Measurements from ENCODE around the gene TUBGCP3. TPM values are rescaled to one million over a fixed set of nuclear protein-coding genes. Genes with fewer than 3 reads are reported as not detected.
A peak's percentile ranks its signal among the peaks of the same experiment; 100 is the strongest.
"Not testable (repeated sequence)": the region's sequence is repeated elsewhere in the genome, so short reads cannot be mapped to it uniquely, and the experiment has no call there.

Gene TUBGCP3
- total RNA-seq, 2 donors from 2014 or later: 9.8 to 14.7 TPM

- Histone ChIP-seq H3K36me3 (peaks cover 23% of the 10 kb centered on the region), H3K4me1 (no peaks in the 10 kb centered on the region), H3K27ac (no peak overlapping the region), H3K4me3 (no peak overlapping the region), H3K9me3 (no peaks in the 10 kb centered on the region), H3K27me3 (no peaks in the 10 kb centered on the region)
- no peak for DNase-seq (ENCODE audit: low spot score)
- peak in 1 of 2 donors; percentile 56 for TF ChIP-seq CTCF (IDR thresholded peaks at IDR 0.05)
Measured at GRCh38 chr13:112510002-112510780, 77.8 kb downstream of the TUBGCP3 start.

GRCh38 chr13:112509190-112509589, 78.8 kb downstream of the TUBGCP3 start:
- Histone ChIP-seq H3K9me3 (no peaks in the 10 kb centered on the region), H3K36me3 (peaks cover 25% of the 10 kb centered on the region), H3K27me3 (no peaks in the 10 kb centered on the region), H3K4me3 (no peak overlapping the region), H3K27ac (no peak overlapping the region), H3K4me1 (no peaks in the 10 kb centered on the region)
- no peak for DNase-seq (ENCODE audit: low spot score)
- no peak for TF ChIP-seq CTCF (IDR thresholded peaks at IDR 0.05)

DNA sequence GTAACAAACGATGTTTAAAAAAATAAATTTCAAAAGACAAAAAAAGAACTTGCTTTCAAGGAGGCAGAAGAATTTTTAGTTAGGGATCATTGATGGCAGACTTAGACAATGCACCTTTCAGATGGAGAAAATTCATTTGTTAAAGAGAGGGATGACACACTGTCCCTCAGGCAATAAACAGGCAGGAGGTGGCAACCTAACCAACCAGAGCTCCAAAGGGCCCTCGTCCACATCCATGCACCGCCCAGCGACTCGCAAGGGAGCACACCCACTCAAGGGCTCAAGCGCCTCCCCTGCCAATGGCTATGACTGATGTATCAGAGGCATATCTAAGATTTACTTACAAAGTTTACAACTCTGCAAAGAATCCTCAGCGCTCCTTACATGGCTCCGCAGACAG, 81.9 kb downstream of the TUBGCP3 start:
- no peaks in the 10 kb centered on the region for H3K4me1 ChIP-seq
- no peak overlapping the region for H3K27ac ChIP-seq
- H3K36me3 ChIP-seq: peaks cover 45% of the 10 kb centered on the region
- no peaks in the 10 kb centered on the region for H3K27me3 ChIP-seq
- H3K4me3 ChIP-seq: no peak overlapping the region
- H3K9me3 ChIP-seq: no peaks in the 10 kb centered on the region
- no peak for DNase-seq (ENCODE audit: low spot score)
- TF ChIP-seq CTCF (IDR thresholded peaks at IDR 0.05): no peak

GRCh38 chr13:112496166-112496565, 91.8 kb downstream of the TUBGCP3 start:
- Histone ChIP-seq H3K36me3 (peaks cover 34% of the 10 kb centered on the region), H3K4me3 (no peak overlapping the region), H3K27me3 (no peaks in the 10 kb centered on the region), H3K9me3 (no peaks in the 10 kb centered on the region), H3K4me1 (no peaks in the 10 kb centered on the region), H3K27ac (no peak overlapping the region)
- TF ChIP-seq CTCF (IDR thresholded peaks at IDR 0.05): no peak
- DNase-seq (ENCODE audit: low spot score): no peak

DNA sequence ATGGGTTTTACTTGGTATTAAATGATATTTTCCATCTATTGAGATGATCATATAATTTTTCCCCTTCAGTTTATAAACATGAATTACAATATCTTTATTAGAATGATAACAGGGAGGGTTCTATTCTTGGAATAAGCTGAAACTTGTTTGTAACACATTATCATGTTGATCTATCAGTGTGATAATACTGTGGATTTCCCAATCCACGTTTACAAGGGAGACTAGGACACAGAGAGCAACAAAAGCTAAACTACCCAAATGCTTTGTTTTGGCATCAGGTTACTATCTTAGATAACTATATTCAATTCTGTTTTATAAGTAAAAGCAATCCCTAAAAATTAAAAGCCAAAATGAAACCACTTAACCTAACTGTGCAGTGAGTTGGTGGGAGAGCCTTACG, 92.5 kb downstream of the TUBGCP3 start:
- H3K36me3 ChIP-seq: peaks cover 30% of the 10 kb centered on the region
- no peaks in the 10 kb centered on the region for H3K9me3 ChIP-seq
- no peak overlapping the region for H3K4me3 ChIP-seq
- no peaks in the 10 kb centered on the region for H3K4me1 ChIP-seq
- DNase-seq (ENCODE audit: low spot score): no peak
- no peak for TF ChIP-seq CTCF (IDR thresholded peaks at IDR 0.05)
- no peak overlapping the region for H3K27ac ChIP-seq
- no peaks in the 10 kb centered on the region for H3K27me3 ChIP-seq

GRCh38 chr13:112489199-112489598, 98.8 kb downstream of the TUBGCP3 start:
- TF ChIP-seq CTCF (IDR thresholded peaks at IDR 0.05): no peak
- peaks cover 6% of the 10 kb centered on the region for H3K36me3 ChIP-seq
- no peak for DNase-seq (ENCODE audit: low spot score)
- H3K27me3 ChIP-seq: no peaks in the 10 kb centered on the region
- no peaks in the 10 kb centered on the region for H3K4me1 ChIP-seq
- no peaks in the 10 kb centered on the region for H3K9me3 ChIP-seq
- no peak overlapping the region for H3K4me3 ChIP-seq
- no peak overlapping the region for H3K27ac ChIP-seq

DNA sequence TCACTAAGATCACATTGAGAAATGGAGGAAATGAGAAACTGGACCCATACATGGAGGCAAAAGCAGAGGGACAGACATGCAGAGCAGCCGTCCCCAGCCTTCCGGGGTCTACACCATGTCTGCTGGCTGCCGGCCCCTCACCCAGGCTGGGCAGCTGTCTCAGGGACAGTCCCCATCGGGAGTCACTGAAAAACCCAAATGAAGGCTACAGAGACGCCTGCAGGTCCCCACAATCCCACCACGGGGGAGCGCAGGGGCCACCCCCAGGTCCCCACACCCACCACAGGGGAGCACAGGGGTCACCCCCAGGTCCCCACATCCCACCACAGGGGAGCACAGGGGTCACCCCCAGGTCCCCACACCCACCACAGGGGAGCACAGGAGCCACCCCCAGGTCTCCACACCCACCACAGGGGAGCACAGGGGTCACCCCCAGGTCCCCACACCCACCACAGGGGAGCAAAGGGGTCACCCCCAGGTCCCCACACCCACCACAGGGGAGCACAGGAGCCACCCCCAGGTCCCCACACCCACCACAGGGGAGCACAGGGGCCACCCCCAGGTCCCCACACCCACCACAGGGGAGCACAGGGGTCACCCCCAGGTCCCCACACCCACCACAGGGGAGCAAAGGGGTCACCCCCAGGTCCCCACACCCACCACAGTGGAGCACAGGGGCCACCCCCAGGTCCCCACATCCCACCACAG, 99.5 kb downstream of the TUBGCP3 start:
- not testable (repeated sequence) for H3K36me3 ChIP-seq

More for the DNA sequence above, 99.5 kb downstream of the TUBGCP3 start:
- not testable (repeated sequence) for H3K9me3 ChIP-seq; H3K4me1 ChIP-seq; H3K27me3 ChIP-seq; DNase-seq (ENCODE audit: low spot score); H3K27ac ChIP-seq; H3K4me3 ChIP-seq

Data from right atrium auricular region (tissue), 2 donors.